Effector memory CD8-positive, alpha-beta T cell (primary cell): ENCODE measurements around the gene RUNX1.

ENCODE experiments used
- ATAC-seq: fragments of 150-1000 bp; cut with Tn5 transposase; replicated peaks from 2 replicates; pipeline ENCODE4 v1.10.0; 2021; ENCODE audit warnings: mild to moderate bottlenecking, moderate library complexity
- DNase-seq, 3 experiments: peaks; one replicate each; pipeline ENCODE4 v3.0.0; 2021
- H3K27ac Mint-ChIP-seq, 2 donors: one replicate each; pipeline ENCODE4 v1.8.0; 2022; ENCODE audit warnings: mild to moderate bottlenecking in 2 of 2, mixed read lengths in 2 of 2, moderate library complexity in 2 of 2
- H3K27me3 Mint-ChIP-seq, 2 donors: one replicate each; pipeline ENCODE4 v1.8.0; 2022; ENCODE audit warnings: mixed read lengths in 2 of 2
- H3K36me3 Mint-ChIP-seq: one replicate; pipeline ENCODE4 v1.8.0; 2022; ENCODE audit warnings: mild to moderate bottlenecking, moderate library complexity, mixed read lengths; ENCODE audit not compliant: insufficient read depth
- H3K4me1 Mint-ChIP-seq, 2 donors: one replicate each; pipeline ENCODE4 v1.8.0; 2022; ENCODE audit warnings: low read depth in 2 of 2, mixed read lengths in 2 of 2
- H3K4me3 Mint-ChIP-seq, 2 donors: one replicate each; pipeline ENCODE4 v1.8.0; 2022; ENCODE audit warnings: mild to moderate bottlenecking in 2 of 2, mixed read lengths in 2 of 2, moderate library complexity in 2 of 2
- H3K9me3 Mint-ChIP-seq, 2 donors: one replicate each; pipeline ENCODE4 v1.8.0; 2022; ENCODE audit warnings: mixed read lengths in 2 of 2

RUNX1 gene

DNA sequence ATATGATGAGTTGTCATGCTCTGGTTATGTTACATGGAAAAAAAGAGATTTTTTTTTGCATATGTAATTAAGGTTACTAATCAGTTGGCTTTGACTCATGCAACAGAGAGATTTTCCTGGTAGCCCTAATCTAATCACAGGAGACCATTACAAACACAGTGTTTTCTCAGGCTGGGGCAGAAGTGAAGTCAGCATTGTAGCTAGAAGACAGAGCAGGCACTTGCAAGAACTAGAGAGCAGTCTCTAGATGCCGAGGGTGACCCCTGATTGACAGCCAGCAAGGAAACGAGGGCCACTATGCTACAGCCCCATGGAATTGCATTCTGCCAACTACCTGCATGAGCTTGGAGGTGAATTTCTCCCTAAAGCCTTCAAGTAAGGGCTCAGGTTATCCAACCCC lies 151.3 kb downstream of the RUNX1 start:
- Mint-ChIP-seq H3K27me3 (no peaks in the 10 kb centered on the region), H3K9me3 (no peaks in the 10 kb centered on the region), H3K36me3 (peaks cover 4% of the 10 kb centered on the region), H3K4me3 (no peak overlapping the region), H3K27ac (peak overlapping the region in 1 of 2 donors; percentile 49), H3K4me1 (peaks cover 18 to 44% of the 10 kb centered on the region in 2 donors)
- DNase-seq: no peak
- ATAC-seq: no peak

DNA sequence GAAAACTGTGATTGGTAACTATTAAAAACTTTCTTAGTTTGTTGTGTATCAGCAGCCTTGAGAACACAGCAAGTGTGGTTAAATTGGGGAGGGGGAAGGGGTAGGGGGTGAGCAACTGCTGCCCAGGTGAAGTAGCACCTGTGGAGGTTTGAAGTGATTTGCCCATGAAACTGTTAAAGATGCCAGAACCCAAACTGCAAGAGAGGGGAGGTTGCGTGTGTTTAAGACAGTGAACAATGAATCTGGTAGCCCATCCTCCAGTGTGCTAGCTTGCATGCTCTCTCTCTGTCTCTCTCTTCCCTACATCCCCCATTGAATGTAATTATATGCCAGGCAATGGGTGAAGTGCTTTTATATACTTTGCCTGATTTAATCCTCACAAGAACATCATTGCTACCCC lies 154.7 kb downstream of the RUNX1 start:
- Mint-ChIP-seq H3K4me1 (peaks cover 18 to 38% of the 10 kb centered on the region in 2 donors), H3K4me3 (no peak overlapping the region), H3K27ac (peak overlapping the region; percentile 52 to 56), H3K9me3 (no peaks in the 10 kb centered on the region), H3K27me3 (no peaks in the 10 kb centered on the region), H3K36me3 (peaks cover 13% of the 10 kb centered on the region)
- ATAC-seq (no peak), DNase-seq (no peak)

DNA sequence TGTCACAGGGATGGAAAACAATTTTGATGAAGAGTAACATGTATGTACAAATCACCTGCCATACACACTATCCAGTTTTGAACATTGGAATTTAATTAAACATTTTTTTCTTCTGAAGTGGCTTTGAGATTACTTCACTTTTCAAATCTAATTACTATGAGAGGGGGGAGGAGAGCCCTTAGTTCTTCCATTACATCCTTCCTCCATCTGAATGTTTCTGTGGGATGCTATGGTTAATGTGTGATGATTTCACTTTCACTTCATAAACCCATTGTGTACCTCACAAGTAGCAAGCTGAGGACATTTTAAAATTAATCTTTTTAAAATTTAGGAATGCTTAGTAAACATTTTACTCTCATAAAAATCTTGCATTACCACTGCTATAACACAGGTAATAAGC lies 156.9 kb downstream of the RUNX1 start:
- no peaks in the 10 kb centered on the region for H3K9me3 Mint-ChIP-seq
- peaks cover 24 to 40% of the 10 kb centered on the region in 2 donors for H3K4me1 Mint-ChIP-seq
- H3K27ac Mint-ChIP-seq: no peak overlapping the region

DNA sequence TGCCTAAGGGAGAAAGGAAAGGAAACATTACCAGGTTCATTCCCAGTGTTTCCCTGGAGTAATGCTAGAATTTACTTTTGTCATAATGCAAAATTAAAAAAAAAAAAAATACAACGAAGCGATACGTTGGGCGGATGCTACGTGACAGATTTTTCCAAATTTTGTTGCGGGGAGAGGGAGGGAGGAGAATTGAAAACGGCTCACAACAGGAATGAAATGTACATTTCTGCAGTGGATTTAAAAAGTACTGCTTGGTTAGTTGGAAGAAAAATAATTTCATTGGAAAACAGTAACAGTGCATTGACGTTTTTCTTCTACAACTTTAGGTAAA lies 157.5 kb downstream of the RUNX1 start:
- DNase-seq: no peak
- Mint-ChIP-seq H3K27ac (no peak overlapping the region), H3K9me3 (no peaks in the 10 kb centered on the region), H3K4me1 (peaks cover 20 to 37% of the 10 kb centered on the region in 2 donors), H3K36me3 (peaks cover 34% of the 10 kb centered on the region), H3K4me3 (peak overlapping the region in 1 of 2 donors; percentile 10), H3K27me3 (no peaks in the 10 kb centered on the region)
- ATAC-seq: no peak

More for the DNA sequence above, 156.9 kb downstream of the RUNX1 start:
- Mint-ChIP-seq H3K27me3 (no peaks in the 10 kb centered on the region), H3K36me3 (peaks cover 29% of the 10 kb centered on the region), H3K4me3 (peak overlapping the region in 1 of 2 donors; percentile 10)
- ATAC-seq: no peak
- no peak for DNase-seq

GRCh38 chr21:34890724-34891612 lies 158.1 kb downstream of the RUNX1 start:
- ATAC-seq (no peak), DNase-seq (no peak)
- Mint-ChIP-seq H3K4me1 (peaks cover 21 to 38% of the 10 kb centered on the region in 2 donors), H3K36me3 (peaks cover 40% of the 10 kb centered on the region), H3K4me3 (peak overlapping the region; percentile 86 to 87), H3K9me3 (no peaks in the 10 kb centered on the region), H3K27ac (peak overlapping the region; percentile 26 to 31), H3K27me3 (no peaks in the 10 kb centered on the region)

GRCh38 chr21:34890470-34890723 lies 158.7 kb downstream of the RUNX1 start:
- H3K27me3 Mint-ChIP-seq: no peaks in the 10 kb centered on the region
- DNase-seq: no peak
- H3K4me1 Mint-ChIP-seq: peaks cover 24 to 33% of the 10 kb centered on the region in 2 donors
- H3K36me3 Mint-ChIP-seq: peaks cover 43% of the 10 kb centered on the region
- peak overlapping the region in 1 of 2 donors; percentile 31 for H3K27ac Mint-ChIP-seq
- peak overlapping the region; percentile 86 to 87 for H3K4me3 Mint-ChIP-seq
- no peaks in the 10 kb centered on the region for H3K9me3 Mint-ChIP-seq
- ATAC-seq: no peak

DNA sequence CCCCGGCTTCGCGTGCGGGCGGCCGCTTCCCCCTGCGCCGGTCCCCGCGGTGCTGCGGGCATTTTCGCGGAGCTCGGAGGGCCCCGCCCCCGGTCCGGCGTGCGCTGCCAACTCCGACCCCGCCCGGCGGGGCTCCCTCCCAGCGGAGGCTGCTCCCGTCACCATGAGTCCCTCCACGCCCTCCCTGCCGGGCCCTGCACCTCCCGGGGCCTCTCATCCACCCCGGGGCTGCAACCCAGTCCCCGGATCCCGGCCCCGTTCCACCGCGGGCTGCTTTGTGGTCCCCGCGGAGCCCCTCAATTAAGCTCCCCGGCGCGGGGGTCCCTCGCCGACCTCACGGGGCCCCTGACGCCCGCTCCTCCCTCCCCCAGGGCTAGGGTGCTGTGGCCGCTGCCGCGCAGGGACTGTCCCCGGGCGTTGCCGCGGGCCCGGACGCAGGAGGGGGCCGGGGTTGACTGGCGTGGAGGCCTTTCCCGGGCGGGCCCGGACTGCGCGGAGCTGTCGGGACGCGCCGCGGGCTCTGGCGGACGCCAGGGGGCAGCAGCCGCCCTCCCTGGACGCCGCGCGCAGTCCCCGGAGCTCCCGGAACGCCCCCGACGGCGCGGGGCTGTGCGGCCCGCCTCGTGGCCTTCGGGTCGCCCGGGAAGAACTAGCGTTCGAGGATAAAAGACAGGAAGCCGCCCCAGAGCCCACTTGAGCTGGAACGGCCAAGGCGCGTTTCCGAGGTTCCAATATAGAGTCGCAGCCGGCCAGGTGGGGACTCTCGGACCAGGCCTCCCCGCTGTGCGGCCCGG lies 159.2 kb downstream of the RUNX1 start:
- no peaks in the 10 kb centered on the region for H3K27me3 Mint-ChIP-seq
- no peaks in the 10 kb centered on the region for H3K9me3 Mint-ChIP-seq
- peaks cover 43% of the 10 kb centered on the region for H3K36me3 Mint-ChIP-seq
- ATAC-seq (peak; percentile 49), DNase-seq (peak; percentile 63 to 70 (median 69))
- peak overlapping the region; percentile 86 to 87 for H3K4me3 Mint-ChIP-seq
- H3K4me1 Mint-ChIP-seq: peaks cover 24 to 31% of the 10 kb centered on the region in 2 donors
- H3K27ac Mint-ChIP-seq: peak overlapping the region; percentile 75 to 82

- Mint-ChIP-seq H3K9me3 (no peaks in the 10 kb centered on the region), H3K4me3 (peak overlapping the region; percentile 86 to 87), H3K4me1 (peaks cover 21 to 29% of the 10 kb centered on the region in 2 donors), H3K27me3 (no peaks in the 10 kb centered on the region), H3K36me3 (peaks cover 43% of the 10 kb centered on the region), H3K27ac (peak overlapping the region; percentile 75 to 82)
- peak; percentile 40 to 58 (median 54) for DNase-seq
- peak; percentile 3 for ATAC-seq
Observed at GRCh38 chr21:34889320-34889675, 159.8 kb downstream of the RUNX1 start.

- DNase-seq (peak; percentile 57 to 67 (median 59)), ATAC-seq (peak; percentile 42)
- no peaks in the 10 kb centered on the region for H3K9me3 Mint-ChIP-seq
- H3K4me1 Mint-ChIP-seq: peaks cover 20 to 27% of the 10 kb centered on the region in 2 donors
- peak overlapping the region; percentile 99 for H3K27ac Mint-ChIP-seq
- no peaks in the 10 kb centered on the region for H3K27me3 Mint-ChIP-seq
- H3K4me3 Mint-ChIP-seq: peak overlapping the region; percentile 99 to 100
- H3K36me3 Mint-ChIP-seq: peaks cover 49% of the 10 kb centered on the region
Observed at GRCh38 chr21:34888569-34889319, 160.4 kb downstream of the RUNX1 start.

DNA sequence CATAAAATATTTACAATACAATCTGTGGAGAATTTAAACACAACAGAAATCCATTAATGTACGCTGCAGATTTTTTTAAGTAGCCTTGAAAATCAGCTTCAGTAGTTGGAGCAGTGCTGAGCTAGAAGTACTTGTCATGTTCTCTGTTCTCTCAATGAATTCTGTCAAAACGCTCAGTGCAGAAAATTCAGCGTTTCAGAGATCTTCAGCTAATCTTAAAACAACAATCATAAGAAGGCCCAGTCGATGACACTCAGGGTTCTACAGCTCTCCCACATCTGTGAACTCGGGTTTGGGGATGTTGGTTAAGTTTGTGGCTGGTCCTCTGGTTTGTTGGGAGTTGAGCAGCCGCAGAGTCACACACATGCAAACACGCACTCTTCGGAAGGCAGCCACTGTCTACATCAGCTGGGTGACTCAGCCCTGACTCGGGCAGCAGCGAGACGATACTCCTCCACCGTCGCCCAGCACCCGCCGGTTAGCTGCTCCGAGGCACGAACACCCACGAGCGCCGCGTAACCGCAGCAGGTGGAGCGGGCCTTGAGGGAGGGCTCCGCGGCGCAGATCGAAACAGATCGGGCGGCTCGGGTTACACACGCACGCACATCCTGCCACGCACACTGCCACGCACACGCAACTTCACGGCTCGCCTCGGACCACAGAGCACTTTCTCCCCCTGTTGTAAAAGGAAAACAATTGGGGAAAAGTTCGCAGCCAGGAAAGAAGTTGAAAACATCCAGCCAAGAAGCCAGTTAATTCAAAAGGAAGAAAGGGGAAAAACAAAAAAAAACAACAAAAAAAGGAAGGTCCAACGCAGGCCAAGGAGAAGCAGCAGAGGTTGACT lies 161.2 kb downstream of the RUNX1 start:
- no peaks in the 10 kb centered on the region for H3K9me3 Mint-ChIP-seq
- H3K36me3 Mint-ChIP-seq: peaks cover 49% of the 10 kb centered on the region
- no peaks in the 10 kb centered on the region for H3K27me3 Mint-ChIP-seq
- peak; percentile 79 to 81 (median 80) for DNase-seq
- peak; percentile 71 for ATAC-seq
- peak overlapping the region; percentile 99 to 100 for H3K4me3 Mint-ChIP-seq
- peaks cover 22 to 34% of the 10 kb centered on the region in 2 donors for H3K4me1 Mint-ChIP-seq
- peak overlapping the region; percentile 99 for H3K27ac Mint-ChIP-seq

GRCh38 chr21:34887105-34887442 lies 162.0 kb downstream of the RUNX1 start:
- H3K27ac Mint-ChIP-seq: peak overlapping the region; percentile 82 to 99
- no peak for ATAC-seq
- peaks cover 28 to 40% of the 10 kb centered on the region in 2 donors for H3K4me1 Mint-ChIP-seq
- H3K9me3 Mint-ChIP-seq: no peaks in the 10 kb centered on the region
- no peaks in the 10 kb centered on the region for H3K27me3 Mint-ChIP-seq
- DNase-seq: no peak
- H3K36me3 Mint-ChIP-seq: peaks cover 49% of the 10 kb centered on the region
- H3K4me3 Mint-ChIP-seq: peak overlapping the region; percentile 99 to 100

GRCh38 chr21:34886240-34887104 lies 162.6 kb downstream of the RUNX1 start:
- peaks cover 30 to 43% of the 10 kb centered on the region in 2 donors for H3K4me1 Mint-ChIP-seq
- H3K27ac Mint-ChIP-seq: peak overlapping the region; percentile 82 to 99
- DNase-seq (peak in 2 of 3 experiments; percentile 9 to 15), ATAC-seq (no peak)
- H3K27me3 Mint-ChIP-seq: no peaks in the 10 kb centered on the region
- H3K9me3 Mint-ChIP-seq: no peaks in the 10 kb centered on the region
- peak overlapping the region; percentile 99 to 100 for H3K4me3 Mint-ChIP-seq
- H3K36me3 Mint-ChIP-seq: peaks cover 45% of the 10 kb centered on the region
